A673 (cell line): ENCODE measurements around the gene TPX2.

ENCODE experiments used
- CTCF ChIP-seq: fragments of 300-800, 200-600 bp; sonication (generic); conservative IDR thresholded peaks from 2 replicates; pipeline ENCODE4 v1.5.1; 2017; ENCODE audit warnings: low read depth, mild to moderate bottlenecking, antibody characterized with exemption, low read length, moderate library complexity, mixed read lengths
- EZH2 ChIP-seq: fragments of 200-600 bp; sonication (generic); IDR thresholded peaks from 2 replicates; pipeline ENCODE4 v1.6.1; 2017; ENCODE audit warnings: borderline replicate concordance, low read depth, mild to moderate bottlenecking, mixed read lengths, antibody characterized with exemption, low read length; ENCODE audit not compliant: poor library complexity, severe bottlenecking

GRCh38 chr20:31840906-31841816 is 102.1 kb downstream of the TPX2 start:
- no peak for TF ChIP-seq CTCF
- TF ChIP-seq EZH2: no peak
